HG03060 (cell line): Measurements from ENCODE around the gene PAQR8.
"Not testable (repeated sequence)": the region's sequence is repeated elsewhere in the genome, so short reads cannot be mapped to it uniquely, and the experiment has no call there.

Source experiments
- ATAC-seq: cut with Tn5 transposase; IDR thresholded peaks from one replicate; pipeline ENCODE4 v1.9.1; 2021; ENCODE audit warnings: low read depth, moderate number of reproducible peaks; ENCODE audit not compliant: unreplicated experiment

Gene PAQR8

GRCh38 chr6:52405243-52405642 is 43.3 kb downstream of the PAQR8 start:
- no peak for ATAC-seq

DNA sequence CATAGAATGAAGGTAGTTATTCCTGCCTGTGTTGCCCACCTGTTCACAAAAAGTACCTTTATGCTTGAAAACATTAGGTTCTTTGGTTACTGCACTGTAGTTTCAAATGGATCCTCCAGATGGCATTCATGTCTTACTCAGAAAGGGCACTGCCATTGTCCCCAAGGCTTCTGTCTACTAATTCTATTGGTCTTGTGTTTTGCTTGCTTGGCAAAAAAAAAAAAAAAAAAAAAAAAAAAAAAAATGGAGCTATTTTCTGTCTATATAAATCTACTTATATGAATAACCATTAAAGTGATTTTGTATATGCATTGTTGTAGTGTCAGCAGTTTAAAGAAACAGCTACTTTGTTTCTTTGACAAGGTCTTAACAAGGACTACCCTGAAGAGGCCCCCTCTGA is 45.5 kb downstream of the PAQR8 start:
- ATAC-seq, result peak; percentile 73

GRCh38 chr6:52409499-52409898 is 47.5 kb downstream of the PAQR8 start:
- no peak for ATAC-seq

DNA sequence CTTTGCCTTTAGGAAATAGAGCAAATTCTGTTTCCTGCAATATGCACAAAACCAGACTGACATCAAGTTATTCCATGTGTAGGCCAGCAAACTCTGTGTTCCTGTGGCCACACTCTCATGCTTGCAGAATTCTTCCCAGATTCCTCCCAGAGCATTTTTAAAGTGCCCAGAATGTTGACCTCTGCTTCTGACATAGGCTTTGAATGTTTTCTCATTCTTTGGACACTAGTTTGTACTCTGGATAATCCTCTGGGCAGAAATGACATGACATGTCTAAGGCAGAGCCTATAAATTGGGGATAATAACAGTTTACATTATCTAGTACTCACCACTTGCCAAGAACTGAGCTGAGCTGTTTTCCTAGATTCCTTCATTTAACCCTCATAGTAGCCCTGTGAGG is 49.0 kb downstream of the PAQR8 start:
- no peak for ATAC-seq

DNA sequence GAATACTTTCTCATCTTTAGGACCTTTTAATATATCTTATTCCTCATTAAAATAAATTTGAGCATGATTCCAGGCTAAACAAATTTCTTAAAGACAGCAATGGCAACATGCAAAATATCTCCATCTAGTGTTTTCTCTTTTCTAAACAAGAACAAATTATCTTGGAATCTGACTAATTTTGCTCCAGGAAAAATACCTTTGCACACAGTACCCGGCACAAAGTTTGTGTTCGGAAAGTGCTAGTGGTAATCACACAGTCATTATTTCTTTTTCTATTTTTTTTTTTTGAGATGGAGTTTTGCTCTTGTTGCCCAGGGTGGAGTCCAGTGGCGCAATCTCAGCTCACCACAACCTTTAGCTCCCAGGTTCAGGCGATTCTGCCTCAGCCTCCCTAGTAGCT is 50.0 kb downstream of the PAQR8 start:
- ATAC-seq, result no peak

GRCh38 chr6:52415333-52415732 is 53.4 kb downstream of the PAQR8 start:
- no peak for ATAC-seq

- ATAC-seq, result no peak
These were observed 54.1 kb downstream of the PAQR8 start for GRCh38 chr6:52415917-52416628.

DNA sequence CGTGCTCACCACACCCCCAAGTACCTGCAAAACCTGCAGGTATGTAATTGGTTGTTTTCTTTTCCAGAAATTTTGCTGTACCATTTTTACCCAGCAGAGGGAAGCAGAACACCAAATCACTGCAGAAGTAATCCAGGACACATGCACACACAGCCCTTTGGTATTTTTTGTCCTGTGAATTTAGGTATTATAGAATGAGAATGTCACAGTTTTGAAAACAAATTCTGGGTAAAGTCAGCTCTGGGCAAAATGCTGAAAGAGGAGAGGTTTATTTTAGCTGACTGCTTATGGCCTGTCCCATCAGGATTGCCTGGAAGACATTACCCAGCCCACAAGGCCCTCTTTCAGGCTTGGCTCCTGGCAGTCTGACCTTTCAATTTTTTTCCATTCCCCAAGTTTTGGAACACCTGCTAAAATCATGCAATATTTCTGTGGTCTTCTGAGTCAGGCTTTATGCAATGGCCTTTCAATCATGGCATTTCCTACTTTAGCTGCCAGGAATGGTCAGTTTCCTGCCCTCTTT is 54.7 kb downstream of the PAQR8 start:
- no peak for ATAC-seq

- no peak for ATAC-seq
These were observed 55.7 kb downstream of the PAQR8 start for GRCh38 chr6:52417675-52418111.

DNA sequence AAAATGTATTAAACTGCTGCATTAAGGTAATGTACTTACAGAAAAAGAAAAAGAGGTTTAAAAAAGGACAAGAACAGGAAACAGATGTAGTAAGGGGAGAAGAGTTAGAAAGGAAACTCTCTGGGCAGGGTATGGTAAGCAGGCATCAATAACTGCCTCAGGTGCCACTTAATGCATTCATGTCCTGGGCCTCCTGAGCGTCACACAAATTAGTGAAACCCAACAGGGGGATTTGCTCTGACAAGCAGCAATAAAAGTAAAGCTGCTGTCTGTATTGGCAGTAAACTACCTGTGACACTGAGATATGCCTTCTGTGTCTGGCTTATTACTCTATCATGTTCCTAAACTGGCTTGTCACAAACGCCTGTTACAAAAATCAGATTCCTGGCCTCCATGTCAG is 56.7 kb downstream of the PAQR8 start:
- no peak for ATAC-seq

GRCh38 chr6:52419809-52420667 is 58.1 kb downstream of the PAQR8 start, which contains the start of gene EFHC1:
TSS of gene EFHC1 (plus strand) at chr6:52420342. CDS start at chr6:52420411, 69 bp downstream.
- peak; percentile 93 for ATAC-seq

DNA sequence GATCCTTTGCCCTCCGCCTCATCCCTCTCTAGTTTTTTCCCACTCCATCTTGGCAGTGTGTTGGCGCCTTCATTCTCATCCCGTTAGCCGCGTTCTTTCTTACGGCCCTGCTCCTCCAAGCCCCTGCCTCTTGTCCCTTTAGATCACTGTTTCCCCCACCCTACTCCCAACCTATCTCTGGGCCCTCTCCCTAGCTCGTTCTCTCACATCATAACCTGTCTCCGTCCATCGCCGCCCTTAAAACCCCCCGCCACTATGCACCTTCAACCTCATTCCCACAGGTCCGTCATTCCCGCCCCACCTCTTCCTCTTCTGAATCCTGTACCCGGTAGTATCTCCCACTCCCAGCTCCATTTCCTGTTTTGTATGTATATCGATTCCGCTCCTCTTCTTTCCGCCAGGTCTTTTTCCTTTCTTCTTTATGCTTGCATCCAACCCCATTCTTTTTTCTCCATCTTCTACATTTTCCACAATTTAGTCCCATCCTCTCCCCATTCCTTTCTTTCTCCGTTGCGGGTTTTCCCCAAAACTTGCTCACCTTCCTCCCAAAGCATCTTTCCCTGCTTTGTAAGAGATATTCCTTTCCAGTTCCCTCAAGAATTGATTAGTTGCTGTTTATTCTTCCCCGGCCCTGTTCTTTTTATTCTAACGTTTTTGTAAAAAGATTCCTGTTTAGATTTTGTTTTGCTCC is 58.9 kb downstream of the PAQR8 start:
- no peak for ATAC-seq

DNA sequence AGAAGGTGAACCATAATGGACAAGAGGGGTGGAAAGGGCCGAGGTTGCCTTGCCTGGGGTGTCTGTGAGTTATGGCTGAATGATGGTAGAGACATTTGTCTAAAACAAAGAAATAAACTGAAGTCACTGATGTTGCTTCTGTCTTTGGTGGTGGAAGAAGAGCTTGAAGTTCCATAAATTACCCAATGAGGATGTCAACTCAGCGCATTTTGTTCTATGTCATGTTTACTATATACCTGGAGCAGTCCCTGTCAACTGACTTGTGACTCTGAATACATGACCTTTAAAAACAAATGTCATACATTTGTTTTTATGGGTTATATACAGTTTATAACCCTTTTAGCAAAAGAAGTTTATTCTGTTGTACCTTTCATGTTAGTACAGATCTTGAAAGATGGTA is 60.2 kb downstream of the PAQR8 start:
- ATAC-seq, result no peak

- no peak for ATAC-seq
These were observed 61.5 kb downstream of the PAQR8 start for GRCh38 chr6:52423448-52423847.

DNA sequence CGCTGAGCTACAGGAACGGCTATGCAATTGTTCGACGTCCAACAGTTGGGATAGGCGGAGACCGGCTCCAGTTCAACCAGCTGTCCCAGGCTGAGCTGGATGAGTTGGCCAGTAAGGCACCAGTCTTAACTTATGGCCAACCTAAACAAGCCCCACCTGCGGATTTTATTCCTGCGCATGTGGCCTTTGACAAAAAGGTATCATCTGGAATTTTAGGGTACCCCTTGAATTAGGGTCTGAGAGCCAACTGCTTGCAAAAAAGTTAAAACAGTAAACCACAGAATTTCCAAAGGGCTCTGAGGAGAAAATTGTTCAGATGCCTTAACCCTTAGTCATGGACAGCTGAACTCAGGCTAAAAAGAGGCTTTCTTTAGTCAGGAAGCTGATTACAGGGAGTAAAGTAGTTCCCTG is 62.0 kb downstream of the PAQR8 start:
- ATAC-seq, result no peak

DNA sequence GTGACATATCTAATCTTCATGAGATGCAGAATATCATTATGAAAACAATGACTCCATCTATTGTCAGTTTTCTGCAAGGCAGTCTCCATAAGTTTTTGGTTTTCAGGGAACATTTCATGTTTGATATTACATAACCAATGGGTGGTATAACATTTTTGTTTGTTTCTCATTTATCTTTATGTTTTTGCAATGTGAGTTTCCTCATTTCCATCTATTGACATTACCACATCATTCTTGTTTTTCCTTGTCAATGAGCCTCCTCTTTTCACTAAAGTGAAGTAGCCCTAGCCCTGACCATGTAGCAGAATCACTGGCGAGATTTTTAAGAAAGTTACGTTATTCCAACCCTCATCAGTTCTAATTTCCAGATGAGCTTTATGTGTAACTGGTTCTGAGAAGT is 62.6 kb downstream of the PAQR8 start:
- no peak for ATAC-seq

DNA sequence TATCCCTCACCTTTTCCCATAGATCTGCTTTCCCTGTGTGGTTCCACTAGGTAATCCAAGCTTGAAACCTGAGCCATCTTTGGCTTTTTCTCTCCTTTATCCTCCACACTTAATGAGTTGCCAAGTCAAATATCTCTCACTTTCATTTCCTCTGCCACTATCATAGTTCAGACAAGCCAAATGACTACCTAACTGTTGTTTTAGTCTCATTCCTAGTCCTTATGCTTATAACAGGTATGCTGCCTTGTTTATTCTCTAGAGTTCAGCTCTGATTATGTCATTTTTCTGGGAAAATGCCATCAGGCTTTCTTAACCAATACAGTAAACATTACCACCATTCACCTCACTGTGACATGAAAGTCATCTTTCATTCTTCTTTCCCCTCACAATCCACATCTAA is 64.7 kb downstream of the PAQR8 start:
- no peak for ATAC-seq

- ATAC-seq, result not testable (repeated sequence)
These were observed 71.3 kb downstream of the PAQR8 start for GRCh38 chr6:52433294-52433693.

DNA sequence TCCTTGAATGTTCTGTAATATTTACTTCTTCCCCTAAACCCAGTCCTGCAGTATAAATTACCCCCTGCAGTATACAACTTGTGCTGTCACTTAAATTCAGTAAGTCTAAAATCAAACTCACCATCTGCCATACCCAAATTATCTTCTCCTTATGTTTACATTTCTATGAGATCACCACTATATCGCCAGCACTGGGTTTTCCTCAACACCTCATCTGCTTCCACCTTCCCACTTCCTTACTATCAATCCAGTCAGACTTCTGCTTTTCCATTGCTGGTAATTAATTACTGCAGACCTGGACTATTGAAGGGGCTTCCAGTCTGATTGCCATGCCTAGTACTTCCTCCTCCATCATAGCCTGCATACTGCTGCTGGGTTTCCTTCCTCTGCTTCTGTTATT is 73.4 kb downstream of the PAQR8 start:
- ATAC-seq, result no peak

GRCh38 chr6:52438926-52439325 is 77.0 kb downstream of the PAQR8 start:
- no peak for ATAC-seq

GRCh38 chr6:52454556-52454955 is 92.6 kb downstream of the PAQR8 start:
- no peak for ATAC-seq
